ENCODE measurements around the gene TRIM26. TPM values are rescaled to one million over a fixed set of nuclear protein-coding genes. Genes with fewer than 3 reads are reported as not detected.
A peak's percentile ranks its signal among the peaks of the same experiment; 100 is the strongest.

TRIM26 gene
- total and polyA plus RNA-seq, 2 donors (not counting 1 experiment from before 2014, with no cell fraction given) = 49.5 to 73.2 TPM

DNA sequence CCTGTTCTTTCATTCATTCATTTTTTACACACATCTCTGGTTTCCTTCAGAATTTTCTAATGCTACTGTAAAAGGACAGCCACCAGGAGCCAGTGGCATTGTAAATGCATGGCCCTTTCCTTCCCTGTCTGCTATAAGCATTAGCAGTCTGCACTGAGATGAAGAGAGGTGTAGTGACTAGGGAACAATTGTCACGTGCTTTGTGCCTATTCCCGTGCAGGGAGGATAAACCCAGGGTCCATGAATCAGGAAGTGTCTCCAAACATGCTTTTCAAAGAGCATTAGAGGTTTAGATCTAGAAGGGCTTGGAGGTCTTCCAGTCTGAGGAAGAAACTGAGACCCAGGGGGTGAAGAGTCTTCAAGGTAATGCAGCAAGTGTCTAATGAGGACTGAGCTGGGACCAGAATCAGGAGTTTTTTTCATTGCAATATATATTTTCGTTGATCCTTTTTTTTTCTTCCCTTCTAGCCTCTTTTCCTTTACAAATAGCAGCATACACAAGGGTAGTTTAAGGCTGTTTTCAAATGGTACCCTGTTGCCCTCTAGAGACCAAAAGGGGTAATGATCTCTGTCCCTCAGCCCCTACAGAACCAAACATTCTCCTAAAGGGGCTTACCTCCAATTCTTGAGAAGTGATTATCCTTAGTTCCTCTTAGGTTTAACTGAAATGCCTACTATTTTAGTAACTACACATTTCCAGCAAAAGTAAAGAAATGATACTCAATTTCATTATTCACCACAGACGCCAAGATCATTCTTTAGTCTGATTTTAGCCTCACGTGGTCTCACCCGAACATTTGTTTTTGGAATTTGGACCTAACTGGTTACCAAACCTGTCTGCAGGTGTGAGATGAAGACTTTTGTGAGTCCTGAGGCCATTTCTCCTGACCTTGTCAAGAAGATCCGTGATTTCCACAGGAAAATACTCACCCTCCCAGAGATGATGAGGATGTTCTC lies 43.3 kb downstream of the TRIM26 start:
- H3K4me1 ChIP-seq (ENCODE audit: control insufficient read depth in 2 of 2, insufficient read depth in 2 of 2, low read length in 2 of 2) = peaks cover 8 to 12% of the 10 kb centered on the region in 2 donors
- H3K4me2 ChIP-seq (replicated peaks; ENCODE audit: low read depth, low read length, poor library complexity, severe bottlenecking) = no peak overlapping the region
- Mint-ChIP-seq H3K4me1 (peaks cover 4% of the 10 kb centered on the region), H3K27ac (no peak overlapping the region), H3K27me3 (peaks cover 67% of the 10 kb centered on the region), H3K4me3 (no peak overlapping the region), H3K9me3 (ENCODE audit: insufficient read depth) (no peaks in the 10 kb centered on the region)
- H3K9me3 ChIP-seq (ENCODE audit: control extremely low read depth in 1 of 3, control insufficient read depth in 2 of 3, insufficient read depth in 1 of 3, low read length in 2 of 3) = no peaks in the 10 kb centered on the region
- no peaks in the 10 kb centered on the region for H3K79me2 ChIP-seq (ENCODE audit: control insufficient read depth, insufficient read depth, low read length)
- intact Hi-C loops (cut with micrococcal nuclease) = loop anchor here (2.0 to 5.0 kb wide), 2 partner anchors 37 to 67 kb away; no protein-coding TSS in a partner anchor
- peaks cover 0 to 49% (median 33%) of the 10 kb centered on the region in 4 experiments for H3K27me3 ChIP-seq (replicated peaks in 1 of 4; ENCODE audit: control extremely low read depth in 1 of 4, control insufficient read depth in 3 of 4, insufficient read depth in 4 of 4, low read length in 3 of 4)
- ChIA-PET POLR2A (no interaction called here), CTCF (interaction anchor here (0.6 to 1.7 kb wide), 4 partner anchors 17 to 1890 kb away, joined by 3 to 5 read pairs (median 4); no protein-coding TSS in a partner anchor)
- WGBS (ENCODE audit: insufficient coverage) = 0% methylated on average over 2 of the region's 7 CpGs
- peak; percentile 79 for ATAC-seq (ENCODE audit: low read depth)
- H3K4me3 ChIP-seq (ENCODE audit: control extremely low read depth in 1 of 5, extremely low read depth in 1 of 5, insufficient read depth in 1 of 5, low read depth in 2 of 5, low read length in 4 of 5) = no peak overlapping the region
- H4K20me1 ChIP-seq (ENCODE audit: control insufficient read depth, insufficient read depth, low read length, poor library complexity, severe bottlenecking) = no peaks in the 10 kb centered on the region
- no peak for TF ChIP-seq EZH2 (IDR thresholded peaks at IDR 0.05; ENCODE audit: borderline replicate concordance, insufficient read depth, low read depth, low read length, poor library complexity, severe bottlenecking)
- TF ChIP-seq, protein P1, sequence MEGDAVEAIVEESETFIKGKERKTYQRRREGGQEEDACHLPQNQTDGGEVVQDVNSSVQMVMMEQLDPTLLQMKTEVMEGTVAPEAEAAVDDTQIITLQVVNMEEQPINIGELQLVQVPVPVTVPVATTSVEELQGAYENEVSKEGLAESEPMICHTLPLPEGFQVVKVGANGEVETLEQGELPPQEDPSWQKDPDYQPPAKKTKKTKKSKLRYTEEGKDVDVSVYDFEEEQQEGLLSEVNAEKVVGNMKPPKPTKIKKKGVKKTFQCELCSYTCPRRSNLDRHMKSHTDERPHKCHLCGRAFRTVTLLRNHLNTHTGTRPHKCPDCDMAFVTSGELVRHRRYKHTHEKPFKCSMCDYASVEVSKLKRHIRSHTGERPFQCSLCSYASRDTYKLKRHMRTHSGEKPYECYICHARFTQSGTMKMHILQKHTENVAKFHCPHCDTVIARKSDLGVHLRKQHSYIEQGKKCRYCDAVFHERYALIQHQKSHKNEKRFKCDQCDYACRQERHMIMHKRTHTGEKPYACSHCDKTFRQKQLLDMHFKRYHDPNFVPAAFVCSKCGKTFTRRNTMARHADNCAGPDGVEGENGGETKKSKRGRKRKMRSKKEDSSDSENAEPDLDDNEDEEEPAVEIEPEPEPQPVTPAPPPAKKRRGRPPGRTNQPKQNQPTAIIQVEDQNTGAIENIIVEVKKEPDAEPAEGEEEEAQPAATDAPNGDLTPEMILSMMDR (IDR thresholded peaks at IDR 0.05) = peak; percentile 83
- no peak overlapping the region for H3K9ac ChIP-seq (ENCODE audit: low read length)
- H2AFZ ChIP-seq (ENCODE audit: insufficient read depth, low read depth, low read length, poor library complexity, severe bottlenecking) = no peak overlapping the region
- no peak overlapping the region for H3K27ac ChIP-seq (ENCODE audit: low read length in 2 of 2)
- DNase-seq = peak; percentile 63
- no peaks in the 10 kb centered on the region for H3K36me3 ChIP-seq (replicated peaks in 1 of 2; ENCODE audit: control extremely low read depth in 1 of 2, control insufficient read depth in 1 of 2, extremely low read depth in 1 of 2, insufficient read depth in 2 of 2, low read length in 1 of 2)

- peaks cover 0 to 51% (median 33%) of the 10 kb centered on the region in 4 experiments for H3K27me3 ChIP-seq (replicated peaks in 1 of 4; ENCODE audit: control extremely low read depth in 1 of 4, control insufficient read depth in 3 of 4, insufficient read depth in 4 of 4, low read length in 3 of 4)
- no peak overlapping the region for H3K27ac ChIP-seq (ENCODE audit: low read length in 2 of 2)
- no peak overlapping the region for H3K9ac ChIP-seq (ENCODE audit: low read length)
- Mint-ChIP-seq H3K27ac (no peak overlapping the region), H3K27me3 (peaks cover 66% of the 10 kb centered on the region), H3K9me3 (ENCODE audit: insufficient read depth) (no peaks in the 10 kb centered on the region), H3K4me3 (no peak overlapping the region), H3K4me1 (peaks cover 4% of the 10 kb centered on the region)
- H3K9me3 ChIP-seq (ENCODE audit: control extremely low read depth in 1 of 3, control insufficient read depth in 2 of 3, insufficient read depth in 1 of 3, low read length in 2 of 3) = peaks cover 0 to 3% (median 0%) of the 10 kb centered on the region in 3 donors
- H3K4me3 ChIP-seq (ENCODE audit: control extremely low read depth in 1 of 5, extremely low read depth in 1 of 5, insufficient read depth in 1 of 5, low read depth in 2 of 5, low read length in 4 of 5) = no peak overlapping the region
- TF ChIP-seq EZH2 (IDR thresholded peaks at IDR 0.05; ENCODE audit: borderline replicate concordance, insufficient read depth, low read depth, low read length, poor library complexity, severe bottlenecking) = no peak
- TF ChIP-seq, protein P1 (IDR thresholded peaks at IDR 0.05) = no peak
- no peaks in the 10 kb centered on the region for H3K79me2 ChIP-seq (ENCODE audit: control insufficient read depth, insufficient read depth, low read length)
- peaks cover 8 to 12% of the 10 kb centered on the region in 2 donors for H3K4me1 ChIP-seq (ENCODE audit: control insufficient read depth in 2 of 2, insufficient read depth in 2 of 2, low read length in 2 of 2)
- POLR2A ChIA-PET = no interaction called here
- no CpG with 5 or more reads among the region's 1 CpG for WGBS (ENCODE audit: insufficient coverage)
- no peaks in the 10 kb centered on the region for H3K36me3 ChIP-seq (replicated peaks in 1 of 2; ENCODE audit: control extremely low read depth in 1 of 2, control insufficient read depth in 1 of 2, extremely low read depth in 1 of 2, insufficient read depth in 2 of 2, low read length in 1 of 2)
- DNase-seq (no peak), ATAC-seq (ENCODE audit: low read depth) (no peak)
- no peaks in the 10 kb centered on the region for H4K20me1 ChIP-seq (ENCODE audit: control insufficient read depth, insufficient read depth, low read length, poor library complexity, severe bottlenecking)
- no peak overlapping the region for H2AFZ ChIP-seq (ENCODE audit: insufficient read depth, low read depth, low read length, poor library complexity, severe bottlenecking)
- CTCF ChIA-PET = interaction anchor here (1.0 to 1.3 kb wide), 2 partner anchors 8 to 44 kb away, joined by 3 to 4 read pairs; partner anchors contain the start of gene TRIM26
- intact Hi-C loops (cut with micrococcal nuclease) = no loop called here
- no peak overlapping the region for H3K4me2 ChIP-seq (replicated peaks; ENCODE audit: low read depth, low read length, poor library complexity, severe bottlenecking)
These were observed 44.5 kb downstream of the TRIM26 start for GRCh38 chr6:30168741-30169140.

All from B cell (primary cell).